ENCODE measurements around the gene GFRA1. TPM values are rescaled to one million over a fixed set of nuclear protein-coding genes. Genes with fewer than 3 reads are reported as not detected.

Gene GFRA1
- polyA plus RNA-seq, 2 of the 4 experiments (the other 2 are of a cell fraction) = 4.0 to 9.5 TPM

DNA sequence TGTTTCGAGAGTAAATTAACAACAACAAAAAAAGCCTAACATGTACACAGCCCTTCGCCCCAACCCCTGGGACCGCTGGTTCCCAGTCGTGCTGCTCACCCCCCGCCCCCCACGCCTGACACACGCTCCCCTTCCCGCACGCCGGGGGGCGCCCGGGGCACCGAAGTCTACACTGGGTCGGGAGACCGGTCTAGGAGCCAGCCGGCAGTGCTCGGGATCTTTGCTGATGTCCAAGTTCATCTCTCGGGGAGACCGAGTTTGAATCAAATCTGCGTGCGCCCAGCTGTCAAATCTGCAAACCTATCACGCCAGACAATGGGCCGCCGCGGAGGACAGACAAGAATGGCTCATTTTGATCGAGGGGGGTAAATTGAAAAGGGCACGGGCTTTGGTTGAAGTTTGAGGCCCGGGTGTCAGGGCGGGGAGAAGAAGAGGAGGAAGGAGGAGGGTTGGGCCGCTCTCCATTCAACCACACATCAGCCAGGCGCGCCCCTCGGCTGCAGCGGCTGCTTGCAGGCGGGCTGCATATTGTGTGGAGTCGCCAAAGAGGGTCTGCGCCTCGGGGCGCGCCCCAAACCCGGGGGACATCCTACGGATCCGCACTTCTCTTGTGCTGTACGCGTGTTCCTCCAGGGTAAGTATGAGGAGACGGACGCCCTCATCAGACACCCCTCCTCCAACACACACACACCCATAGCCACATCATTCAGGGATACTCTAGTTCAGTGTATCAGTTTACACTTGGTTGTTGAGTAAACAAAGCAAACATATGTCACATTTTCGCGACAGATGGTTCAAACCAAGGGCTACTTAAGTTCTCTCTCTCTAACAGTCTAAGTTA lies 1.3 kb upstream of the GFRA1 start:
- Histone ChIP-seq H3K27ac (peak overlapping the region; percentile 7 to 85; a peak in 3 of 6 replicates), H3K9me3 (no peaks in the 10 kb centered on the region), H3K4me1 (peaks cover 7% of the 10 kb centered on the region; the same call in 1 of the 3 replicates), H3K4me3 (peak overlapping the region; percentile 68), H3K4me2 (peak overlapping the region; percentile 97)
- DNase-seq (ENCODE audit: low read depth in 1 of 2, low spot score in 1 of 2) = peak; percentile 20 to 55
- ChIA-PET CTCF (interaction anchor here (1.0 to 3.5 kb wide), 2 partner anchors 14 to 448 kb away, joined by 3 to 14 read pairs; no protein-coding TSS in a partner anchor), POLR2A (no interaction called here)
- ATAC-seq = peak; percentile 25 to 52; a peak in 4 of 6 replicates
- 10% methylated on average over 31 of the region's 49 CpGs for WGBS (ENCODE audit: missing lambda C conversion rate)
- FAIRE-seq = no peak
- TF ChIP-seq CBX8 (IDR thresholded peaks at IDR 0.05) (no peak), RNF2 (IDR thresholded peaks at IDR 0.05; ENCODE audit: borderline replicate concordance, low read depth) (peak; percentile 83; the same call in 1 of the 2 replicates), RCOR1 (IDR thresholded peaks at IDR 0.05; ENCODE audit: low read depth, low read length) (no peak)

DNA sequence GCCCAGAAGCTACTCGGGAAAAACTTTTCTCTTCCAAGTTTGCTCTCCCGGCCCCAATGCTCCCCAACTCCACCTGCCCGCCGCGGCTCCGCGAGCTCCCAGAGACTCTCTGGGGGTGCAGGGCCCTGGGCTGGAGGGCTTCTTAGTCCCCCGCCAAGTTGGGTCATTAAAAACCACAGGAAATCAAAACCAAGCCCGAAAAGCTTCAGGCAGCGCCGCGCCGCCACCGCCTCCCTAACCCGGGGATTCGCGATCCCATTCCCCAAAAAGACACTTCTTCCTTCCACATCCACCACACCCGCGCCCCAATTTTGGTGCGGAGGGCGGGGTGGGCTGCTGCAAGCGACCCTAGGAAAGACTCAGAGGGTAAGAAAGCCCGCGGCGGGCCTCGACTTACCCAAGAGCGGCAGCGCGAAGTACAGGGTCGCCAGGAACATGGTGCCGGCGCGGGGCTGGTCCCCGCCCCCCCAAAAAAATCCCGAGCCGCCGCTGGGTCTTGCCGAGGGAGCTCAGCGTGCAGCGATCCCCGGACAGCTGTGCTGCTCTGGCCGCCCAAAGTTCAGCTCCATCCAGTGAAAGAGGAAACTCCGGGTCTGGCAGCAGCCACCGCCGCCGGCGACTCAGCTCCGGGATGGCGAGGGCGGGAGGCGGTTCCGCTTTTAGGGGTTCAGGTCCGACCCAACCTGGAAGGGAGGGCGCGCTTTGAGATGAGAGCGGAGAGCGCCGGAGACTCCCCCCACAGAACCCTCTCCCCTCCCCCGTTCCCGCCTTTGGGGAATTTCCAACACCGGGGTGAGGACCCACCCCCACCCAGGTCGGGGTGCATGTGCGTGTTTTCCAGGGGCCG lies 1.2 kb downstream of the GFRA1 start:
- no peak for FAIRE-seq
- Histone ChIP-seq H3K9me3 (no peaks in the 10 kb centered on the region), H3K27ac (peak overlapping the region; percentile 57 to 85; a peak in 5 of 6 replicates), H3K4me3 (peak overlapping the region; percentile 68), H3K4me2 (peak overlapping the region; percentile 97), H3K4me1 (peaks cover 7% of the 10 kb centered on the region; the same call in 1 of the 3 replicates)
- WGBS (ENCODE audit: missing lambda C conversion rate) = 5% methylated on average over 39 of the region's 64 CpGs
- TF ChIP-seq, protein P1, sequence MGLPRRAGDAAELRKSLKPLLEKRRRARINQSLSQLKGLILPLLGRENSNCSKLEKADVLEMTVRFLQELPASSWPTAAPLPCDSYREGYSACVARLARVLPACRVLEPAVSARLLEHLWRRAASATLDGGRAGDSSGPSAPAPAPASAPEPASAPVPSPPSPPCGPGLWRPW (IDR thresholded peaks at IDR 0.05) = no peak
- TF ChIP-seq, protein P2, sequence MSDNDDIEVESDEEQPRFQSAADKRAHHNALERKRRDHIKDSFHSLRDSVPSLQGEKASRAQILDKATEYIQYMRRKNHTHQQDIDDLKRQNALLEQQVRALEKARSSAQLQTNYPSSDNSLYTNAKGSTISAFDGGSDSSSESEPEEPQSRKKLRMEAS (IDR thresholded peaks at IDR 0.05) = no peak
- TF ChIP-seq SREBF2 (IDR thresholded peaks at IDR 0.05) = no peak
- ATAC-seq = peak; percentile 8 to 49; a peak in 4 of 6 replicates
- ChIA-PET POLR2A (no interaction called here), CTCF (interaction anchor here (1.4 to 3.5 kb wide), 2 partner anchors 17 to 566 kb away, joined by 5 to 14 read pairs; no protein-coding TSS in a partner anchor)
- DNase-seq (ENCODE audit: low read depth in 1 of 2, low spot score in 1 of 2) = peak in 1 of 2 experiments; percentile 31

DNA sequence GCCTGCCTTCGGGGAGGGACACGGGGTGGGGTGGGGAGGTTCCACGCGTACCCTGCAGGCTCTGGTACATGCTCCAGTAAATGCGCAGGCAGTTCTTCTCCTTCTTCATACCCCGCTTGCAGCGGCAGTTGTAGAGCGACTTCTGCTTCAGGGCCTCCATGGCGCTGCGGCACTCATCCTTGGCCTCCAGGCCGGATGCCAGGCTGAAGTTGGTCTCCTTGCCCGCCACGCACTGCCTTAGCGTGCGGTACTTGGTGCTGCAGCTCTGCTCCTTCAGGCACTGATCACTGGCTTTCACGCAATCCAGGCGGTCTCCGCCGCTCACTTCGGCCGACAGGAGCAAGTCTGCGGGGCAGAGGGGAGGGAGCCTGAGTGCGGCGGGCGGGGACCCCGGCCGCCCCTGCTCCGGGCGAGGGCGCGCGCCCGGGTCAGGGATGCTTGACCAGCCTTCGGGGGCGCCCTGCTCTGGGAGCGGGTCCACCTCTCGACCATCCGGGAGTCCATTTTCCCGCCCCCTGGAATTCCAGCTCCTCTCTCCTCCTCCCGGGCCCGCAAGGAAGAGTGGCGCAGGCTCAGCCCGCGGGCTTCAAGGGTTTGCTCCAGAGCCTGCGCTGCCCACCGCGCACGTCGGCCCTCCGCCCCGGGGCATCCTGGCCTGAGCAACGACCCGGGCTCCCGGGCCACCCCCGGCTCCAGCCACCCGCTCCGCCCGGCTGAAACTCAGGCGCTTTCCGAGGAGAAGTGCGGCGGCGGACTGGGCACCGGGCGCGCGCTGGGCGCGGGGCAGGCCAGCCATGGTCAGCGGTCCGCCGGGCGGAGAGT lies 2.0 kb downstream of the GFRA1 start:
- CTCF ChIA-PET = interaction anchor here (1.4 to 3.5 kb wide), 2 partner anchors 17 to 565 kb away, joined by 5 to 14 read pairs; no protein-coding TSS in a partner anchor
- peak overlapping the region; percentile 68 for H3K4me3 ChIP-seq
- WGBS (ENCODE audit: missing lambda C conversion rate) = 66% methylated on average over 33 of the region's 73 CpGs
- H3K27ac ChIP-seq = peak overlapping the region in 1 of 2 experiments; percentile 85; a peak in 4 of 6 replicates
- peak overlapping the region; percentile 97 for H3K4me2 ChIP-seq
- FAIRE-seq (no peak), ATAC-seq (peak; percentile 5 to 29; a peak in 3 of 6 replicates), DNase-seq (ENCODE audit: low read depth in 1 of 2, low spot score in 1 of 2) (no peak)
- POLR2A ChIA-PET = no interaction called here
- peaks cover 7% of the 10 kb centered on the region; the same call in 1 of the 3 replicates for H3K4me1 ChIP-seq
- no peak for TF ChIP-seq RARB (CRISPR knock-in tag; IDR thresholded peaks at IDR 0.05)
- TF ChIP-seq, protein P3, sequence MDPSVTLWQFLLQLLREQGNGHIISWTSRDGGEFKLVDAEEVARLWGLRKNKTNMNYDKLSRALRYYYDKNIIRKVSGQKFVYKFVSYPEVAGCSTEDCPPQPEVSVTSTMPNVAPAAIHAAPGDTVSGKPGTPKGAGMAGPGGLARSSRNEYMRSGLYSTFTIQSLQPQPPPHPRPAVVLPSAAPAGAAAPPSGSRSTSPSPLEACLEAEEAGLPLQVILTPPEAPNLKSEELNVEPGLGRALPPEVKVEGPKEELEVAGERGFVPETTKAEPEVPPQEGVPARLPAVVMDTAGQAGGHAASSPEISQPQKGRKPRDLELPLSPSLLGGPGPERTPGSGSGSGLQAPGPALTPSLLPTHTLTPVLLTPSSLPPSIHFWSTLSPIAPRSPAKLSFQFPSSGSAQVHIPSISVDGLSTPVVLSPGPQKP (IDR thresholded peaks at IDR 0.05; ENCODE audit: low read depth, low read length) = no peak
- no peak for TF ChIP-seq EHMT2 (IDR thresholded peaks at IDR 0.05; ENCODE audit: low read depth)
- H3K9me3 ChIP-seq = no peaks in the 10 kb centered on the region

DNA sequence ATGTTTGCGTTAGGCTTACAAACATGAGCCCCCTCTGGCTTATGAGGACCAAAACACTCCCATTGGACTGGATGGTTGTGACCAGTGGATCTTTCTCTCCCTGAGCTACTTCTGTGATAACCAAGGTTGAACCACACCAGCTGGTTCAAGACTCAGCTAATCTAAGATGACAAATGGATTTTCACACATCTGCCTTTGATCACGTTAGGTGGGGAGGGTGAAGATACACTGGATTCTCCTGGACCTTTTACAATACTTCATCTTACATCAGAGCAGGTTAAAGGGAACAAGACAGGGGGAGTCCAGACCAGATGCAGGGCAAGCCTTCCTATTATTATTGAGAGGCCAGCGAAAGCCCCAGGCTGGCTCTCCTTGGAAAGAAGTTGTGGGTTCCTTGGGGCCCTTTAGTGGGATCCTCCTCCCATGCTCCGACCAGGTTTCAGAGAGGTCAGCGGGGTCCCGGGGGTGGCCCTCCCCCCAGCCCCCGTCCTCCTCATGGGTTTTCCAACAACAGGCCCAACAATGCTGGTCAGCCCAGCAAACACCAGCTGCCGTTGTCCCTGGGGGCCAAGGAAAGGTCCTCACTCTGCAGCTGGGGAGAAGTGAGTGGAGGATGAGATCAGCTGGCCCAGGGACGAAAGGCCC lies 2.8 kb downstream of the GFRA1 start:
- peaks cover 7% of the 10 kb centered on the region; the same call in 1 of the 3 replicates for H3K4me1 ChIP-seq
- CTCF ChIA-PET = no interaction called here
- H3K4me2 ChIP-seq = no peak overlapping the region
- POLR2A ChIA-PET = no interaction called here
- no peaks in the 10 kb centered on the region for H3K9me3 ChIP-seq
- H3K27ac ChIP-seq = no peak overlapping the region
- no peak for DNase-seq (ENCODE audit: low read depth in 1 of 2, low spot score in 1 of 2)
- H3K4me3 ChIP-seq = no peak overlapping the region
- WGBS (ENCODE audit: missing lambda C conversion rate) = 92% methylated on average over 5 of the region's 9 CpGs
- no peak for ATAC-seq
- FAIRE-seq = no peak
- TF ChIP-seq MAFK (IDR thresholded peaks at IDR 0.05; ENCODE audit: partially characterized antibody) (no peak), TP53 (CRISPR knock-in tag; IDR thresholded peaks at IDR 0.05) (no peak), RFX5 (IDR thresholded peaks at IDR 0.05) (no peak), FOSB (CRISPR knock-in tag; IDR thresholded peaks at IDR 0.05) (no peak), EP300 (IDR thresholded peaks at IDR 0.05) (no peak), FOXS1 (CRISPR knock-in tag; IDR thresholded peaks at IDR 0.05) (no peak), MAZ (IDR thresholded peaks at IDR 0.05; ENCODE audit: borderline replicate concordance, low read depth, low read length) (no peak), KDM5A (IDR thresholded peaks at IDR 0.05) (no peak), POLR2AphosphoS2 (conservative IDR thresholded peaks at IDR 0.05; ENCODE audit: low read length) (no peak), ZC3H11A (IDR thresholded peaks at IDR 0.05) (no peak), RCOR1 (IDR thresholded peaks at IDR 0.05; ENCODE audit: low read depth, low read length) (no peak)
- TF ChIP-seq, protein P3 (IDR thresholded peaks at IDR 0.05; ENCODE audit: low read depth, low read length) = no peak
- TF ChIP-seq, protein P4, sequence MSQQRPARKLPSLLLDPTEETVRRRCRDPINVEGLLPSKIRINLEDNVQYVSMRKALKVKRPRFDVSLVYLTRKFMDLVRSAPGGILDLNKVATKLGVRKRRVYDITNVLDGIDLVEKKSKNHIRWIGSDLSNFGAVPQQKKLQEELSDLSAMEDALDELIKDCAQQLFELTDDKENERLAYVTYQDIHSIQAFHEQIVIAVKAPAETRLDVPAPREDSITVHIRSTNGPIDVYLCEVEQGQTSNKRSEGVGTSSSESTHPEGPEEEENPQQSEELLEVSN (IDR thresholded peaks at IDR 0.05; ENCODE audit: borderline replicate concordance, low read depth) = no peak
